Measurements from ENCODE around the gene HSDL1.

- TF ChIP-seq CTCF (IDR thresholded peaks at IDR 0.05 in 4 of 5, conservative IDR thresholded peaks at IDR 0.05 in 1 of 5), result no peak
- TF ChIP-seq POLR2A (IDR thresholded peaks at IDR 0.05), result no peak
These were observed 1.9 kb downstream of the HSDL1 start for GRCh38 chr16:84143081-84143480.
